NCI-H2029 (cell line): Measurements from ENCODE around the gene RMND5A.
"Not testable (repeated sequence)": the region's sequence is repeated elsewhere in the genome, so short reads cannot be mapped to it uniquely, and the experiment has no call there.

ENCODE experiments used
- DNase-seq: peaks from one replicate; lab custom pipeline; 2025; lab: John Stamatoyannopoulos, UW

The RMND5A gene

GRCh38 chr2:86719637-86720539 lies at the start of gene RMND5A:
RMND5A (plus strand) TSS chr2:86720291; CDS start chr2:86720668, 377 bp downstream.
- peak; percentile 86 for DNase-seq

GRCh38 chr2:86671337-86671981 lies 48.6 kb upstream of the RMND5A start:
- DNase-seq, result no peak

- DNase-seq, result no peak
Observed at GRCh38 chr2:86672027-86672545, 48.0 kb upstream of the RMND5A start.

GRCh38 chr2:86673011-86673410 lies 47.1 kb upstream of the RMND5A start:
- no peak for DNase-seq

GRCh38 chr2:86673986-86674670 lies 46.0 kb upstream of the RMND5A start:
- DNase-seq, result no peak

GRCh38 chr2:86675104-86675503 lies 45.0 kb upstream of the RMND5A start:
- DNase-seq, result no peak

GRCh38 chr2:86675511-86676015 lies 44.5 kb upstream of the RMND5A start:
- DNase-seq, result no peak

- no peak for DNase-seq
Observed at GRCh38 chr2:86677816-86678215, 42.3 kb upstream of the RMND5A start.

- no peak for DNase-seq
Observed at GRCh38 chr2:86679036-86679435, 41.1 kb upstream of the RMND5A start.

GRCh38 chr2:86685351-86685750 lies 34.7 kb upstream of the RMND5A start:
- DNase-seq, result no peak

- DNase-seq, result no peak
Observed at GRCh38 chr2:86686460-86686859, 33.6 kb upstream of the RMND5A start.

GRCh38 chr2:86686905-86687304 lies 33.2 kb upstream of the RMND5A start:
- no peak for DNase-seq

GRCh38 chr2:86695053-86695691 lies 24.9 kb upstream of the RMND5A start:
- DNase-seq, result no peak

- DNase-seq, result no peak
Observed at GRCh38 chr2:86697551-86698104, 22.5 kb upstream of the RMND5A start.

GRCh38 chr2:86700690-86701089 lies 19.4 kb upstream of the RMND5A start:
- no peak for DNase-seq

- no peak for DNase-seq
Observed at GRCh38 chr2:86703704-86704361, 16.3 kb upstream of the RMND5A start.

- no peak for DNase-seq
Observed at GRCh38 chr2:86704459-86704971, 15.6 kb upstream of the RMND5A start.

GRCh38 chr2:86706220-86706619 lies 13.9 kb upstream of the RMND5A start:
- no peak for DNase-seq

GRCh38 chr2:86706935-86707334 lies 13.2 kb upstream of the RMND5A start:
- no peak for DNase-seq

- not testable (repeated sequence) for DNase-seq
Observed at GRCh38 chr2:86708126-86708525, 12.0 kb upstream of the RMND5A start.
